Upper lobe of right lung (tissue), 1 donor: ENCODE results near the gene GPR176. TPM values are rescaled to one million over a fixed set of nuclear protein-coding genes. Genes with fewer than 3 reads are reported as not detected.

Experiments used
- ATAC-seq: fragments of 200-7000 bp; cut with Tn5 transposase; one replicate; pipeline ENCODE4 v1.9.1; 2020; ENCODE audit warnings: mild to moderate bottlenecking, moderate library complexity
- DNase-seq: peaks from one replicate; pipeline ENCODE4 v3.0.0-alpha.2; 2020
- H3K27ac ChIP-seq: fragments of 200-600 bp; one replicate; pipeline ENCODE4 v1.8.0; 2022
- H3K27me3 ChIP-seq: fragments of 200-600 bp; one replicate; pipeline ENCODE4 v1.8.0; 2022; ENCODE audit warnings: mild to moderate bottlenecking
- H3K36me3 ChIP-seq: fragments of 200-600 bp; one replicate; pipeline ENCODE4 v1.8.0; 2022
- H3K4me1 ChIP-seq: fragments of 200-600 bp; one replicate; pipeline ENCODE4 v1.8.0; 2022
- H3K4me3 ChIP-seq: fragments of 200-600 bp; one replicate; pipeline ENCODE4 v1.8.0; 2022; ENCODE audit warnings: mild to moderate bottlenecking
- H3K9me3 ChIP-seq: fragments of 200-600 bp; one replicate; pipeline ENCODE4 v1.8.0; 2022
- intact Hi-C: fragments of 100-400 bp; cut with DNase I; formaldehyde crosslinking; loops from one replicate; pipeline ENCODE4 v1.11.0; 2022
- total RNA-seq: library from RNA; stranded (reverse); fragmentation: NEBNext Ultra II Directional; extraction: Animal tissue kit (Norgen Biotek cat#: 25700); gene quantifications from one replicate; pipeline ENCODE4 v1.2.1, GENCODE V29; 2021
- TF ChIP-seq, protein P1 (sequence below): fragments of 200-600 bp; IDR thresholded peaks from one replicate; pipeline ENCODE4 v1.8.0; 2022; ENCODE audit warnings: antibody characterized with exemption
- donor health status: DM: no; HTN: yes; CAD: no; lungs with severe emphysema.

GPR176 gene
- total RNA-seq, 1 donor from 2014 or later = 4.6 TPM

GRCh38 chr15:39918688-39919385, 1.2 kb downstream of the GPR176 start:
- Histone ChIP-seq H3K9me3 (no peaks in the 10 kb centered on the region), H3K27me3 (peaks cover 27% of the 10 kb centered on the region), H3K27ac (no peak overlapping the region), H3K4me3 (peak overlapping the region; percentile 75), H3K36me3 (no peaks in the 10 kb centered on the region), H3K4me1 (peaks cover 14% of the 10 kb centered on the region)
- DNase-seq (no peak), ATAC-seq (no peak)
- intact Hi-C loops = no loop called here
- TF ChIP-seq, protein P1, sequence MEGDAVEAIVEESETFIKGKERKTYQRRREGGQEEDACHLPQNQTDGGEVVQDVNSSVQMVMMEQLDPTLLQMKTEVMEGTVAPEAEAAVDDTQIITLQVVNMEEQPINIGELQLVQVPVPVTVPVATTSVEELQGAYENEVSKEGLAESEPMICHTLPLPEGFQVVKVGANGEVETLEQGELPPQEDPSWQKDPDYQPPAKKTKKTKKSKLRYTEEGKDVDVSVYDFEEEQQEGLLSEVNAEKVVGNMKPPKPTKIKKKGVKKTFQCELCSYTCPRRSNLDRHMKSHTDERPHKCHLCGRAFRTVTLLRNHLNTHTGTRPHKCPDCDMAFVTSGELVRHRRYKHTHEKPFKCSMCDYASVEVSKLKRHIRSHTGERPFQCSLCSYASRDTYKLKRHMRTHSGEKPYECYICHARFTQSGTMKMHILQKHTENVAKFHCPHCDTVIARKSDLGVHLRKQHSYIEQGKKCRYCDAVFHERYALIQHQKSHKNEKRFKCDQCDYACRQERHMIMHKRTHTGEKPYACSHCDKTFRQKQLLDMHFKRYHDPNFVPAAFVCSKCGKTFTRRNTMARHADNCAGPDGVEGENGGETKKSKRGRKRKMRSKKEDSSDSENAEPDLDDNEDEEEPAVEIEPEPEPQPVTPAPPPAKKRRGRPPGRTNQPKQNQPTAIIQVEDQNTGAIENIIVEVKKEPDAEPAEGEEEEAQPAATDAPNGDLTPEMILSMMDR = no peak

GRCh38 chr15:39914977-39915376, 5.1 kb downstream of the GPR176 start:
- Histone ChIP-seq H3K4me1 (peaks cover 9% of the 10 kb centered on the region), H3K27me3 (peaks cover 21% of the 10 kb centered on the region), H3K9me3 (no peaks in the 10 kb centered on the region), H3K36me3 (no peaks in the 10 kb centered on the region), H3K27ac (no peak overlapping the region), H3K4me3 (no peak overlapping the region)
- DNase-seq (no peak), ATAC-seq (no peak)
- TF ChIP-seq, protein P1 = no peak
- intact Hi-C loops = no loop called here

GRCh38 chr15:39909007-39909406, 11.1 kb downstream of the GPR176 start:
- TF ChIP-seq, protein P1 = no peak
- intact Hi-C loops = no loop called here
- ATAC-seq = no peak

DNA sequence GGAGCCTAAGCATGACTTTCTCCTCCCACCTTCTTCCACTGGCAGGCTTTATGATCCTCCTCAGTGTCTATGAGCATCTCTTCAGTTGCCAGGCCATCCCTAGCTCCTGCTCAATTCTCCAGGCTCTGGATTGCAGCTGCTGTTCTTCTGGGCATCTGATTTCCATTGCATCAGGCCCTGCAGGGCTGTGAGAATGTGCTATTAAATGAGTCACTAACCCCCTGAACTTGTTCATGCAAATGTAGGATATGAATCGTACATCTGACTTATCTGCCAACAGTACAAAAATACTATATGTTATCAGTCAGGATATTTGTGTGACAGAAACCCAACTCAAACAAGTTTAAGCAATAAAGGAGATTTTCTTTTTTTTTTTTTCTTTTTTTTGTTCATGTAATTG, 11.9 kb downstream of the GPR176 start:
- DNase-seq (no peak), ATAC-seq (no peak)
- Histone ChIP-seq H3K4me1 (no peaks in the 10 kb centered on the region), H3K9me3 (no peaks in the 10 kb centered on the region), H3K4me3 (no peak overlapping the region), H3K36me3 (no peaks in the 10 kb centered on the region), H3K27me3 (no peaks in the 10 kb centered on the region), H3K27ac (no peak overlapping the region)
- intact Hi-C loops = no loop called here
- TF ChIP-seq, protein P1 = no peak

More at GRCh38 chr15:39909007-39909406, 11.1 kb downstream of the GPR176 start:
- Histone ChIP-seq H3K4me3 (no peak overlapping the region), H3K27me3 (no peaks in the 10 kb centered on the region), H3K36me3 (no peaks in the 10 kb centered on the region), H3K27ac (no peak overlapping the region), H3K9me3 (no peaks in the 10 kb centered on the region), H3K4me1 (no peaks in the 10 kb centered on the region)
- no peak for DNase-seq

DNA sequence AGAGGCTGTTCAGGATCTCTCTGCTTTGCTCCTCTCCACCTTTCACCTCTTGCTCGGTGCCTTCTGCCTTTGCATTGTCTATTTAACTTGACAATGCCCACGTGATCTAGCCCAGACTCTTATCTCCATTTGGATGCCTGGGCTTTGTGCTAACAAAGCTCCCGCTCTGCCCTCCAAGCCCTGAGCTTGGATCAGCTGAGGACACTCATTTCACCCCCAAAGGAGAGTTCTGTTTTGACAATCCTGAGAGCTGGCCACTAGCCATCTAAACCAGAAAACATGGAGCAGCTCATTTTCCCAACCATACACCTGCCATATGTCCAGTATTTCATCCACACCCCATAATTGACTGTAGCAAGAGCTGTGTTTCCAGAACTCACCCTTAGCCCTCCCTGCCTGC, 12.8 kb downstream of the GPR176 start:
- DNase-seq = no peak
- Histone ChIP-seq H3K36me3 (no peaks in the 10 kb centered on the region), H3K9me3 (no peaks in the 10 kb centered on the region), H3K27ac (no peak overlapping the region), H3K27me3 (no peaks in the 10 kb centered on the region), H3K4me1 (no peaks in the 10 kb centered on the region), H3K4me3 (no peak overlapping the region)
- intact Hi-C loops = no loop called here
- TF ChIP-seq, protein P1 = no peak
- ATAC-seq = no peak
